MV-4-11 (cell line): ENCODE results near the gene FCHO1.

Source experiments
- DNase-seq: peaks from one replicate; lab custom pipeline; 2025; lab: John Stamatoyannopoulos, UW

FCHO1 gene

GRCh38 chr19:17830567-17831418 is 79.5 kb downstream of the FCHO1 start:
- DNase-seq = no peak

GRCh38 chr19:17831419-17831888 is 80.2 kb downstream of the FCHO1 start:
- no peak for DNase-seq

- DNase-seq = no peak
These were observed 81.3 kb downstream of the FCHO1 start for GRCh38 chr19:17832443-17833208.

DNA sequence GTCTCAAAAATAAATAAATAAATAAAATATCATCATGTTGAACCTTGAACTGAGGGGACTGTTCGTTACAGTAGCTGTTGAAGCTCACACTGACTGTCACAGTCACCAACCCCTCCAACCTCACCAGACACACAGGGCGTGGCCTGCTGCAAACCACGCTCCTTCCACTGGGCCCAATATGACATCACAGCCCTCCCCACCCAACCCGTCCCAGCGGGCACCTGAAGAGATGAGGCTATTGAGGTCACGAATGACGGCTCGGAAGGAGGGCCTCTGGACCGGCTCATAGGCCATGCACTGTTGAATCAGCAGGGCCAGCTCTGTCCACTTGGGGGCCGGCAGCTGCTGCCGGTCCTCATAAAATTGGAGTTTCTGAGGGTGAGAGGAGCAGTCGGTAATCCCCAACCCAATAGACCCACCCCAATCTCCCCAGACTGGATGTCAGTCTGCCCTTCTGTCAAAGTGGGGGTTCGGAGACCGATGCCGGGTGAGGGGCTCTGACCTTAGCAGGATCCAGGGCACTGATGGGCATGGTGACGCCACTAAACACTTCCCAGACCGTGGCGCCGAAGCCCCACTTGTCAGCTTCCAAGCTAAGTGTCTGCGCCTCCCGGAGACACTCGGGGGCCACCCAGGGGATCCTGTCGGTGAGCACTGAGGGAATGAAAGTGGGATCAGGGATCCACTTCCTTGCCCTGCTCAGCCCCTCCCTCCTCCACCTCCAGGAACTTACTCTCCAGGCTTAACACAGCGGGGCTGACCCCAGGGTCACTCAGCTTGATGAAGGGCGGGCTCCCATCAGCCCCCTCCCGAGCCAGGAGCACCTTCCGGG is 83.3 kb downstream of the FCHO1 start:
- no peak for DNase-seq

DNA sequence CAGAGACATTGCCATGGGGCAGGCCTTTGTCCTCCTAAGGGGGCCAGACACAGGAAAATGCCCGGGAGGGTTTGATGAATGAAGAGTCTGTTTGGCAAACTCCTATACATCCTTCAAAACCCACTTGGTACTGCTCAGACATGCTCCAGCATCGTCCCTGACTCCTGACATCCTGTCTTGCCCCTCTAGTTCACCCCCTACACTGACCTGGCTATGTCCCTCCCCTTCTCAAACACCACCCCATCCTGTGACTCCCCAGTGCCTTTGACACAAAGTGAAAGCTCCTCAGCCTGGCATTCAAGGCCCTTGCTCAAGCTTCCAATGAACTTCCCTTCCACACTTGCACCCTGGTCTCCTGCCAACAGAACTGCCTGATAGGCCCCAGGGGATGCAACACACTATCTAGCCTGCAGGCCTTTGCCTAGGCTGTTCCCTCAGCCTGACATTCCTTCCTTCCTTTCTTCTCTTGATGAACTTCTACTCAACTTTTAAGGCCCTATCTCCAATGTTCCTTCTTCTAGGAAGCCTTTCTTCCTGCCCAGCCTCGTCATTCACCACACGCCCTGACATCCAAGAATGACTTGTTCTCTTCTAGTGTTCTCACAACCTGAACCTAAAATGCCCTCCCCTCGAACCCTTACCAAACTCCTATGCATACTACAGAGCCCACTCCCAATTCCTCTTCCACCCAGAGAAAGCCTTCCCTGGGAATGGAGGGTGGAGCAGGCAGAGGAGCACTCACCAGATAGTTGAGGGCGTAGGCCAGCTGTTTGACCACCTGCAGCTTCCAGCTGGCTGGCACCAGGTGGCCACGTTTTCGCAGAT is 84.1 kb downstream of the FCHO1 start:
- no peak for DNase-seq

- no peak for DNase-seq
These were observed 85.3 kb downstream of the FCHO1 start for GRCh38 chr19:17836530-17836929.

- no peak for DNase-seq
These were observed 86.7 kb downstream of the FCHO1 start for GRCh38 chr19:17837972-17838371.
